Osteoblast (primary cell): ENCODE measurements around the gene KPNA3. TPM values are rescaled to one million over a fixed set of nuclear protein-coding genes. Genes with fewer than 3 reads are reported as not detected.

Experiments
- DNase-seq: peaks from one replicate; pipeline ENCODE4 v3.0.0; 2011; ENCODE audit warnings: low spot score, mixed read lengths; ENCODE audit not compliant: insufficient read length; ENCODE audit errors: missing footprints
- H2AFZ ChIP-seq: 2 replicates; pipeline ENCODE4 v1.6.0; 2011; ENCODE audit warnings: mild to moderate bottlenecking, low read length
- H3K27ac ChIP-seq: 2 replicates; pipeline ENCODE4 v1.5.1; 2011; ENCODE audit warnings: mild to moderate bottlenecking, low read depth, low read length, moderate library complexity
- H3K27me3 ChIP-seq: 2 replicates; pipeline ENCODE4 v1.6.0; 2012; ENCODE audit warnings: mild to moderate bottlenecking, control low read depth, inconsistent platforms, low read length, moderate library complexity; ENCODE audit not compliant: insufficient read depth
- H3K36me3 ChIP-seq: 2 replicates; pipeline ENCODE4 v1.5.1; 2011; ENCODE audit warnings: mild to moderate bottlenecking, low read length, control low read depth, moderate library complexity; ENCODE audit not compliant: insufficient read depth
- H3K4me1 ChIP-seq: 2 replicates; pipeline ENCODE4 v1.5.1; 2011; ENCODE audit warnings: mild to moderate bottlenecking, low read length, control low read depth, moderate library complexity; ENCODE audit not compliant: insufficient read depth
- H3K4me2 ChIP-seq: 2 replicates; pipeline ENCODE4 v1.6.0; 2011; ENCODE audit warnings: mild to moderate bottlenecking, low read length; ENCODE audit not compliant: insufficient read depth
- H3K4me3 ChIP-seq: fragments of 200-600 bp; sonication (generic); 3 replicates; pipeline ENCODE4 v1.5.1; 2012; ENCODE audit warnings: mild to moderate bottlenecking, low read length, inconsistent platforms; ENCODE audit not compliant: insufficient read depth
- H3K79me2 ChIP-seq: 2 replicates; pipeline ENCODE4 v1.6.0; 2012; ENCODE audit warnings: mild to moderate bottlenecking, low read length, control low read depth, inconsistent platforms; ENCODE audit not compliant: insufficient read depth
- H3K9me3 ChIP-seq: 2 replicates; pipeline ENCODE4 v1.5.1; 2011; ENCODE audit warnings: low read depth, low read length, control low read depth
- H4K20me1 ChIP-seq: 2 replicates; pipeline ENCODE4 v1.6.0; 2012; ENCODE audit warnings: mild to moderate bottlenecking, low read length, control low read depth; ENCODE audit not compliant: insufficient read depth
- total RNA-seq: library from RNA; depleted of rRNA; stranded (reverse); fragments of >200 nt; gene quantifications from 2 replicates; pipeline ENCODE4 v1.2.3, GENCODE V29; 2012
- TF ChIP-seq, protein P1 (sequence below): IDR thresholded peaks from 2 replicates; pipeline ENCODE4 v1.5.1; 2011; ENCODE audit warnings: mild to moderate bottlenecking, low read depth, low read length, moderate library complexity; ENCODE audit errors: extremely low read depth

Gene KPNA3
- total RNA-seq, 1 donor = 42.0 TPM

DNA sequence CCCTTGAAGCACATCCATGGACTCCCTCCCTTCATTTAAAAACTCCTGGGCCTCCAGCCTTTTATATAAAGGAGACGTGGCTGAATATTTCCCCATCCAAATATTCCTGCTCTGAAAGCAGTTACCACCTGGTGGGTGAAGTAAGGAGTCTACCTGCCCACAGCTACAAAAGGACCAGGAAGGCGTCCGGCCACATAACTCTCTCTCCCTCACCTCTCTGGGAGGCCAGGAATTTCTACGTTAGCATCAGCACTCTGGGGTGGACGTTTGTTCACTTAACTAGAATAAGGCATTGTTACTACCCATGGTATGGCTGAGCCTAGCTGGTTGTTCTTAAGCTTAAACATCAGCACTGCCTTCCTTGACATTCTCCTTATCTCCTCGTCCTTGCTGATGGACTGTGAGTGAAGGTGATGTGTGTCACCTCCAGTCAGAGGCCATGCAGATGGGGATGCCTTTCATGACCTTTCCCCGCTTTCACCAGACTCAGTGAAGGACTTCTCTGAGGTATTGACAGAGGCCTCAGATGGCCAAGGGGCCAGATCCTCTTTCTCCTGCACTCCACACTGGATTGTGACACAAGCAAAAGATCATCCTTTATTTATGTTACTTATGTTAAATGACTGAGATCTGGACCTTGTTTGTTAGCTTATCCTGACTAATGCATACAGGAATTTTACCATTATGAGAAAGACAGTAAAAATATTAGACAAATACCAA, 22.2 kb upstream of the KPNA3 start:
- no peaks in the 10 kb centered on the region for H3K36me3 ChIP-seq
- H3K4me1 ChIP-seq = peaks cover 16% of the 10 kb centered on the region
- no peaks in the 10 kb centered on the region for H4K20me1 ChIP-seq
- TF ChIP-seq, protein P1, sequence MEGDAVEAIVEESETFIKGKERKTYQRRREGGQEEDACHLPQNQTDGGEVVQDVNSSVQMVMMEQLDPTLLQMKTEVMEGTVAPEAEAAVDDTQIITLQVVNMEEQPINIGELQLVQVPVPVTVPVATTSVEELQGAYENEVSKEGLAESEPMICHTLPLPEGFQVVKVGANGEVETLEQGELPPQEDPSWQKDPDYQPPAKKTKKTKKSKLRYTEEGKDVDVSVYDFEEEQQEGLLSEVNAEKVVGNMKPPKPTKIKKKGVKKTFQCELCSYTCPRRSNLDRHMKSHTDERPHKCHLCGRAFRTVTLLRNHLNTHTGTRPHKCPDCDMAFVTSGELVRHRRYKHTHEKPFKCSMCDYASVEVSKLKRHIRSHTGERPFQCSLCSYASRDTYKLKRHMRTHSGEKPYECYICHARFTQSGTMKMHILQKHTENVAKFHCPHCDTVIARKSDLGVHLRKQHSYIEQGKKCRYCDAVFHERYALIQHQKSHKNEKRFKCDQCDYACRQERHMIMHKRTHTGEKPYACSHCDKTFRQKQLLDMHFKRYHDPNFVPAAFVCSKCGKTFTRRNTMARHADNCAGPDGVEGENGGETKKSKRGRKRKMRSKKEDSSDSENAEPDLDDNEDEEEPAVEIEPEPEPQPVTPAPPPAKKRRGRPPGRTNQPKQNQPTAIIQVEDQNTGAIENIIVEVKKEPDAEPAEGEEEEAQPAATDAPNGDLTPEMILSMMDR = no peak
- no peaks in the 10 kb centered on the region for H3K79me2 ChIP-seq
- no peaks in the 10 kb centered on the region for H3K9me3 ChIP-seq
- peaks cover 7% of the 10 kb centered on the region for H3K27me3 ChIP-seq
- no peak overlapping the region for H2AFZ ChIP-seq
- H3K4me2 ChIP-seq = no peak overlapping the region
- no peak overlapping the region for H3K4me3 ChIP-seq
- DNase-seq = no peak
- H3K27ac ChIP-seq = no peak overlapping the region

GRCh38 chr13:49812812-49813211, 20.3 kb upstream of the KPNA3 start:
- Histone ChIP-seq H2AFZ (no peak overlapping the region), H3K9me3 (no peaks in the 10 kb centered on the region), H3K27ac (no peak overlapping the region), H3K27me3 (peaks cover 7% of the 10 kb centered on the region), H3K4me1 (peaks cover 16% of the 10 kb centered on the region), H3K4me2 (no peak overlapping the region), H3K4me3 (no peak overlapping the region), H4K20me1 (no peaks in the 10 kb centered on the region), H3K79me2 (no peaks in the 10 kb centered on the region), H3K36me3 (no peaks in the 10 kb centered on the region)
- TF ChIP-seq, protein P1 = no peak
- DNase-seq = no peak

DNA sequence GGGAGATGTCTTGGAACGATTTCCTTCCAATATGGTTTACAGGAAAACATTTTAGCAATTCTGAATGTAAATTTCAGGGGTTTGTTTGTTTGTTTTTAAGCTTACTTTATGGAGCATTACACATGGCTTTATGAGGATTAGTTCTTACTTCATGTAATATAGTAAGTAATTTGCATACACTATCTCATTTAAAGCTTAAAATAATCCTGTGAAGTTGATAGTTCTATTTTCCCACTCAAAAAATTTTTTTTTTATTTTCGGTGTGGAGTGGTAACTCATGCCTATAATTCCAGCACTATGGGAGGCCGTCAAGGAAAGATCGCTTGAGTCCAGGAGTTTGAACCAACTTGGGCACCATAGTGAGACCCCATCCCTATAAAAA, 19.0 kb upstream of the KPNA3 start:
- no peaks in the 10 kb centered on the region for H3K79me2 ChIP-seq
- TF ChIP-seq, protein P1 = no peak
- H2AFZ ChIP-seq = no peak overlapping the region
- H3K9me3 ChIP-seq = no peaks in the 10 kb centered on the region
- peaks cover 16% of the 10 kb centered on the region for H3K4me1 ChIP-seq
- no peaks in the 10 kb centered on the region for H4K20me1 ChIP-seq
- H3K36me3 ChIP-seq = no peaks in the 10 kb centered on the region
- DNase-seq = no peak
- H3K27ac ChIP-seq = no peak overlapping the region
- peak overlapping the region; percentile 6 for H3K4me3 ChIP-seq
- H3K27me3 ChIP-seq = peaks cover 9% of the 10 kb centered on the region
- H3K4me2 ChIP-seq = peak overlapping the region; percentile 41

GRCh38 chr13:49810567-49811526, 18.4 kb upstream of the KPNA3 start:
- H3K9me3 ChIP-seq = no peaks in the 10 kb centered on the region
- H3K27ac ChIP-seq = peak overlapping the region; percentile 18
- H3K4me1 ChIP-seq = peaks cover 16% of the 10 kb centered on the region
- no peaks in the 10 kb centered on the region for H3K79me2 ChIP-seq
- DNase-seq = no peak
- peaks cover 7% of the 10 kb centered on the region for H3K27me3 ChIP-seq
- TF ChIP-seq, protein P1 = no peak
- no peak overlapping the region for H2AFZ ChIP-seq
- no peaks in the 10 kb centered on the region for H4K20me1 ChIP-seq
- H3K4me3 ChIP-seq = peak overlapping the region; percentile 6
- no peaks in the 10 kb centered on the region for H3K36me3 ChIP-seq
- H3K4me2 ChIP-seq = peak overlapping the region; percentile 41
